ENCODE results near the gene NRBP1. TPM values are rescaled to one million over a fixed set of nuclear protein-coding genes. Genes with fewer than 3 reads are reported as not detected.

NRBP1 gene
- total and polyA plus RNA-seq, 2 of the 8 experiments (the other 6 are each of a cell fraction or from before 2014, with no cell fraction given) = 115 to 145 TPM

GRCh38 chr2:27380626-27381545, 47.5 kb upstream of the NRBP1 start, which contains the start of gene ZNF513 (continued):
- TF ChIP-seq SAP30 (IDR thresholded peaks at IDR 0.05; ENCODE audit: insufficient read depth, insufficient replicate concordance, low read length) = no peak
- no peak for TF ChIP-seq NRF1 (IDR thresholded peaks at IDR 0.05; ENCODE audit: low read depth, low read length)
- peak; percentile 65 for TF ChIP-seq JUND (IDR thresholded peaks at IDR 0.05; ENCODE audit: low read length)
- no peak for TF ChIP-seq RFX5 (IDR thresholded peaks at IDR 0.05; ENCODE audit: borderline replicate concordance, low read depth, low read length)
- TF ChIP-seq EZH2 (IDR thresholded peaks at IDR 0.05; ENCODE audit: low read depth, low read length, severe bottlenecking) = no peak
- no peak for TF ChIP-seq ZNF274 (IDR thresholded peaks at IDR 0.05; ENCODE audit: borderline replicate concordance, extremely low read depth, low read length)
- TF ChIP-seq SIN3A (conservative IDR thresholded peaks at IDR 0.05 in 1 of 2, IDR thresholded peaks at IDR 0.05 in 1 of 2; ENCODE audit: low read depth in 1 of 2, low read length in 2 of 2) = no peak; a peak in 1 of 4 replicates
- TF ChIP-seq CTBP2 (IDR thresholded peaks at IDR 0.05; ENCODE audit: borderline replicate concordance, insufficient read depth, insufficient read length, low read length) = no peak
- TF ChIP-seq HDAC6 (IDR thresholded peaks at IDR 0.05; ENCODE audit: low read depth, low read length) = no peak
- peak; percentile 61; the same call in 1 of the 2 replicates for TF ChIP-seq SIX5 (IDR thresholded peaks at IDR 0.05; ENCODE audit: low read depth, low read length)
- TF ChIP-seq YY1 (IDR thresholded peaks at IDR 0.05; ENCODE audit: low read depth, low read length) = peak; percentile 82
- TF ChIP-seq, protein P1, sequence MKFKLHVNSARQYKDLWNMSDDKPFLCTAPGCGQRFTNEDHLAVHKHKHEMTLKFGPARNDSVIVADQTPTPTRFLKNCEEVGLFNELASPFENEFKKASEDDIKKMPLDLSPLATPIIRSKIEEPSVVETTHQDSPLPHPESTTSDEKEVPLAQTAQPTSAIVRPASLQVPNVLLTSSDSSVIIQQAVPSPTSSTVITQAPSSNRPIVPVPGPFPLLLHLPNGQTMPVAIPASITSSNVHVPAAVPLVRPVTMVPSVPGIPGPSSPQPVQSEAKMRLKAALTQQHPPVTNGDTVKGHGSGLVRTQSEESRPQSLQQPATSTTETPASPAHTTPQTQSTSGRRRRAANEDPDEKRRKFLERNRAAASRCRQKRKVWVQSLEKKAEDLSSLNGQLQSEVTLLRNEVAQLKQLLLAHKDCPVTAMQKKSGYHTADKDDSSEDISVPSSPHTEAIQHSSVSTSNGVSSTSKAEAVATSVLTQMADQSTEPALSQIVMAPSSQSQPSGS (IDR thresholded peaks at IDR 0.05; ENCODE audit: low read length) = no peak
- no peak for TF ChIP-seq SP2 (IDR thresholded peaks at IDR 0.05; ENCODE audit: low read length)
- no peak for TF ChIP-seq SRF (IDR thresholded peaks at IDR 0.05; ENCODE audit: low read depth, low read length)
- TF ChIP-seq, protein P2, sequence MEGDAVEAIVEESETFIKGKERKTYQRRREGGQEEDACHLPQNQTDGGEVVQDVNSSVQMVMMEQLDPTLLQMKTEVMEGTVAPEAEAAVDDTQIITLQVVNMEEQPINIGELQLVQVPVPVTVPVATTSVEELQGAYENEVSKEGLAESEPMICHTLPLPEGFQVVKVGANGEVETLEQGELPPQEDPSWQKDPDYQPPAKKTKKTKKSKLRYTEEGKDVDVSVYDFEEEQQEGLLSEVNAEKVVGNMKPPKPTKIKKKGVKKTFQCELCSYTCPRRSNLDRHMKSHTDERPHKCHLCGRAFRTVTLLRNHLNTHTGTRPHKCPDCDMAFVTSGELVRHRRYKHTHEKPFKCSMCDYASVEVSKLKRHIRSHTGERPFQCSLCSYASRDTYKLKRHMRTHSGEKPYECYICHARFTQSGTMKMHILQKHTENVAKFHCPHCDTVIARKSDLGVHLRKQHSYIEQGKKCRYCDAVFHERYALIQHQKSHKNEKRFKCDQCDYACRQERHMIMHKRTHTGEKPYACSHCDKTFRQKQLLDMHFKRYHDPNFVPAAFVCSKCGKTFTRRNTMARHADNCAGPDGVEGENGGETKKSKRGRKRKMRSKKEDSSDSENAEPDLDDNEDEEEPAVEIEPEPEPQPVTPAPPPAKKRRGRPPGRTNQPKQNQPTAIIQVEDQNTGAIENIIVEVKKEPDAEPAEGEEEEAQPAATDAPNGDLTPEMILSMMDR (IDR thresholded peaks at IDR 0.05; ENCODE audit: control extremely low read depth in 1 of 3, insufficient read depth in 1 of 3, low read depth in 1 of 3, low read length in 3 of 3) = no peak
- TF ChIP-seq TEAD4 (IDR thresholded peaks at IDR 0.05; ENCODE audit: low read depth, low read length) = no peak
- TF ChIP-seq BACH1 (IDR thresholded peaks at IDR 0.05; ENCODE audit: low read length) = peak; percentile 56; the same call in 1 of the 2 replicates
- peak; percentile 15 to 94 for TF ChIP-seq EP300 (IDR thresholded peaks at IDR 0.05; ENCODE audit: borderline replicate concordance in 1 of 2, low read depth in 2 of 2, low read length in 2 of 2)

All from H1 (cell line).